KBM-7 (cell line): ENCODE results near the gene BRS3.
"Not testable (repeated sequence)": the region's sequence is repeated elsewhere in the genome, so short reads cannot be mapped to it uniquely, and the experiment has no call there.

Source experiments
- DNase-seq: peaks from one replicate; pipeline ENCODE4 v3.0.0-alpha.2; 2015
- in situ Hi-C: fragments of 300-500 bp; cut with MboI; formaldehyde crosslinking; loops from 2 replicates; pipeline ENCODE4 v1.14.3; 2020; ENCODE audit warnings: low sequenced_read_pairs, low pct_unique_long_range_greater_than_20kb, mixed read lengths

Gene BRS3

GRCh38 chrX:136487647-136488046 is at the start of gene BRS3:
BRS3 (plus strand) TSS chrX:136487947; CDS start chrX:136488115, 168 bp downstream.
- in situ Hi-C loops, result no loop called here
- DNase-seq, result no peak

- in situ Hi-C loops, result no loop called here
- DNase-seq, result no peak
These were observed 49.6 kb upstream of the BRS3 start for GRCh38 chrX:136438192-136438591.

GRCh38 chrX:136445674-136446073 is 42.1 kb upstream of the BRS3 start:
- DNase-seq, in situ Hi-C loops: not testable (repeated sequence)

- in situ Hi-C loops, result no loop called here
- no peak for DNase-seq
These were observed 41.5 kb upstream of the BRS3 start for GRCh38 chrX:136446208-136446607.

- no peak for DNase-seq
- in situ Hi-C loops, result no loop called here
These were observed 40.4 kb upstream of the BRS3 start for GRCh38 chrX:136447308-136447707.

- in situ Hi-C loops, result no loop called here
- no peak for DNase-seq
These were observed 39.8 kb upstream of the BRS3 start for GRCh38 chrX:136447968-136448367.

- in situ Hi-C loops, result no loop called here
- DNase-seq, result no peak
These were observed 37.5 kb upstream of the BRS3 start for GRCh38 chrX:136450050-136450830.

GRCh38 chrX:136452614-136453013 is 35.1 kb upstream of the BRS3 start:
- no peak for DNase-seq
- in situ Hi-C loops, result no loop called here

GRCh38 chrX:136453114-136453513 is 34.6 kb upstream of the BRS3 start:
- in situ Hi-C loops, result no loop called here

GRCh38 chrX:136453771-136454170 is 34.0 kb upstream of the BRS3 start:
- in situ Hi-C loops, result no loop called here
- DNase-seq, result no peak

More at GRCh38 chrX:136453114-136453513, 34.6 kb upstream of the BRS3 start:
- no peak for DNase-seq

GRCh38 chrX:136456133-136456532 is 31.6 kb upstream of the BRS3 start:
- DNase-seq, result no peak
- in situ Hi-C loops, result no loop called here

- DNase-seq, result no peak
- in situ Hi-C loops, result no loop called here
These were observed 30.3 kb upstream of the BRS3 start for GRCh38 chrX:136457303-136457917.

GRCh38 chrX:136464589-136464988 is 23.2 kb upstream of the BRS3 start:
- DNase-seq, result no peak
- in situ Hi-C loops, result no loop called here

GRCh38 chrX:136467303-136467702 is 20.4 kb upstream of the BRS3 start:
- no peak for DNase-seq
- in situ Hi-C loops, result no loop called here

GRCh38 chrX:136468391-136469103 is 19.2 kb upstream of the BRS3 start:
- DNase-seq, result no peak
- in situ Hi-C loops, result no loop called here

- DNase-seq, result no peak
- in situ Hi-C loops, result no loop called here
These were observed 14.1 kb upstream of the BRS3 start for GRCh38 chrX:136473663-136474062.

GRCh38 chrX:136475236-136475635 is 12.5 kb upstream of the BRS3 start:
- no peak for DNase-seq
- in situ Hi-C loops, result no loop called here

GRCh38 chrX:136476501-136476900 is 11.2 kb upstream of the BRS3 start:
- DNase-seq, result no peak
- in situ Hi-C loops, result no loop called here

- in situ Hi-C loops, result no loop called here
- DNase-seq, result no peak
These were observed 10.7 kb upstream of the BRS3 start for GRCh38 chrX:136477026-136477425.

- in situ Hi-C loops, result no loop called here
These were observed 7.4 kb upstream of the BRS3 start for GRCh38 chrX:136480383-136480782.

More at GRCh38 chrX:136480383-136480782, 7.4 kb upstream of the BRS3 start:
- no peak for DNase-seq
